Erythroblast (primary cell): ENCODE results near the gene GIMAP8.

ENCODE experiments used
- GATA1 ChIP-seq: IDR thresholded peaks from 2 replicates; pipeline ENCODE4 v1.6.1; 2011; ENCODE audit warnings: low read depth, mild to moderate bottlenecking, control low read depth, low read length, moderate library complexity
- POLR2A ChIP-seq: IDR thresholded peaks from 2 replicates; pipeline ENCODE4 v1.6.1; 2011; ENCODE audit warnings: mild to moderate bottlenecking, low read length

DNA sequence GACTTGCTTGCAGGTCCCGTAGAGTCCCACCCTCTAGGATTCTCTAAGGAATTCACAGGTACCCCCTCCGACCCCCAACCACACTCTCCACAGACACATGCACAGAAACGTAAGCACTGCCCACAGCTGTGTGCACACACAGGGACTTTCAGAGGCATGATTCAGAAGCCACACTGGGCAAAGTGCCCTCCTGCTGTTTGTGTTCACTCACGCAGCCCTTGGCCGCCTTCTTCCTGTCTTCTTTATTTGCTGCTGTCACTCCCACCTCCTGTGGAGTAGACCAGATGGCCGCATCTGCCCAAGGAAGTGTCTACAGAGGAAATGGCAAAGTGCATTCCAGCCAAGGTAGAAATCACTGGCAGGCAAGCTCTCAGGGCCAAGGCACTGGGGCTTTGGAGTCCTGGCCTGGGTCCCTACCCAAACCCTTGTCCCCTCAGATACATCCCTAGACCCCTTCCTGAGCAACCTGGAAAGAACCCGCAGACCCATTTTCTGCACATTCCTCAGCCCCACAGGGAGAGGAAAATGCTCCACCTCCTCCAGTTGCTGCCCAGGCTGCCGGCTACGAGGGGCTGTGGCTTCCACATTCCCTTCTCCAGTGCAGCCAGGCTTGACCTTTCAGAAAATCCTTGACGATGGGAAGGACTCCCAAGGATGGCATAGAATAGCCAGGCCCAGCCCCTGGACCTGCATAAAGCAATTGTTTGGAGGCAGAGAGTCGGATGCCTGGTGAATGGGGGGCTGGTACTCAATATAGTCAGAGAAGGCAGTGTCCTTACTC is 21.6 kb upstream of the GIMAP8 start:
- TF ChIP-seq POLR2A (no peak), GATA1 (no peak)
